Articular chondrocyte of knee joint (primary cell): Measurements from ENCODE around the gene ERVMER34-1. TPM values are rescaled to one million over a fixed set of nuclear protein-coding genes. Genes with fewer than 3 reads are reported as not detected.
A peak's percentile ranks its signal among the peaks of the same experiment; 100 is the strongest.

Source experiments
- small RNA-seq: library from RNA; depleted of rRNA; stranded (forward); fragments of <200 nt; gene quantifications from one replicate; pipeline ENCODE3, GENCODE V24; 2012
- total RNA-seq: library from RNA; depleted of rRNA; stranded (reverse); fragments of >200 nt; gene quantifications from 2 replicates; pipeline ENCODE4 v1.2.3, GENCODE V29; 2012

Gene ERVMER34-1
- total RNA-seq, result under 0.01 TPM in 1 of 2 replicates, not detected in the other

GRCh38 chr4:52750819-52751486, at the start of gene ERVMER34-1:
TSS of gene ERVMER34-1 (minus strand) at chr4:52751425. CDS start at chr4:52745520, 5,905 bp downstream.

Small RNA genes lying within 50 kb of the gene (small RNA-seq; reads per million reads assigned to genes)
- gene MIR4449 (8.8 reads per million, percentile 93 among the genes with 10 or more reads in this experiment), gene RF00019 (not detected), gene RF00568 (not detected), gene SNORA26 (51.0 reads per million, percentile 97 among the genes with 10 or more reads in this experiment)

Other genes starting within 250 kb of the ERVMER34-1 start
- 13.3 and 14.5 TPM in 2 replicates for gene USP46, start 92.1 kb downstream of the ERVMER34-1 start, total RNA-seq
- 0.11 TPM in 1 of 2 replicates, not detected in the other for gene RASL11B, start 110.9 kb upstream of the ERVMER34-1 start, total RNA-seq